ENCODE measurements around the gene NECAB2. TPM values are rescaled to one million over a fixed set of nuclear protein-coding genes. Genes with fewer than 3 reads are reported as not detected.

Gene NECAB2
- polyA plus RNA-seq, 2 of the 4 experiments (the other 2 are of a cell fraction) = 1.1 to 1.4 TPM

DNA sequence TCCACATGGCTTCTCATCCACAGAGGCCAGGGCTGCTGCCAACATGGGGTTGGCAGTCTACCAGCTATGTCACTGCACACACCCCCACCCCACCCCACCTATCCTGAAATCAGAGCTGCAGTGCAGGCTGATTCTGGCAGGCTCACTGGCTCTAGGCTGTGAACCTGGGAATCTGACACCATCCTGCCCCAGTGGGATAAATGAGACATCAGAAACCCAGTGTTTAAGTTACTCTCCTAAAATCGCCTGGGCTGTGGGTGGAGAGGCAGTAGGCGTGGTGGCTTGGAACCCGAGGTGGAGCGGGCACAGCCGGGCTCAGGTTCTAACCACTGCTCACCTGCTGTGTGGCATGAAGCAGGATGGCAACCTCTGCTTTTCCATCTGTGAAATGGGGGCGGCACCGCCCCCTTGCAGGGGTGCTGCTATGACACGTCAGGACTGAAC, 69.0 kb downstream of the NECAB2 start:
- Histone ChIP-seq H3K4me2 (no peak overlapping the region), H3K9me3 (no peaks in the 10 kb centered on the region; the same call in 2 of the 3 replicates), H3K27ac (no peak overlapping the region), H3K4me3 (no peak overlapping the region), H3K4me1 (no peaks in the 10 kb centered on the region)
- ChIA-PET POLR2A (no interaction called here), CTCF (interaction anchor here (0.6 to 11.3 kb wide), 2 partner anchors 80 to 585 kb away, joined by 3 to 87 read pairs; no protein-coding TSS in a partner anchor)
- ATAC-seq = no peak
- 62% methylated on average over 8 of the region's 8 CpGs for WGBS (ENCODE audit: missing lambda C conversion rate)
- no peak for FAIRE-seq
- TF ChIP-seq TFCP2L1 (CRISPR knock-in tag; IDR thresholded peaks at IDR 0.05) = no peak
- DNase-seq (ENCODE audit: low read depth in 1 of 2, low spot score in 1 of 2) = no peak

DNA sequence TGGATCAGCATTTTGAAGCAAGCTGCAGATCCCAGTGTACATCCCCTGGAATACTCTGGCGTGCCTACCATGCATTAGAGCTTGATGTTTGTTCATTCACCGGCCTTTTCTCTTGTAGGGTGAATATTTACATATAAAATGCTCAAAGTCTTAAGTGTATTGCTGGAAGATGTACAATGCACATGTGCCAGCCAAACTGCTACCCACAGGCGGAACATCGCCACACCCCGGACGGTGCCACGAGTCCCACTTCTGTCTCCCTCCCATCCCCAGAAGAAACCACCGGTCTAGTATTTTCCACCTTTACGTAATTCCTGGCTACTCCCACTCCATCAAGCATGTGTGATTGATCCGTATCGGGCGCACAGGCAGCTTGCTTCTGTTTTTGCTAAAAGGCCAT, 70.4 kb downstream of the NECAB2 start:
- Histone ChIP-seq H3K4me2 (no peak overlapping the region), H3K9me3 (no peaks in the 10 kb centered on the region; the same call in 2 of the 3 replicates), H3K4me1 (no peaks in the 10 kb centered on the region), H3K27ac (no peak overlapping the region), H3K4me3 (no peak overlapping the region)
- CTCF ChIA-PET = interaction anchor here (0.7 to 11.3 kb wide), 4 partner anchors 23 to 82 kb away, joined by 4 to 87 read pairs (median 12); no protein-coding TSS in a partner anchor
- WGBS (ENCODE audit: missing lambda C conversion rate) = 77% methylated on average over 12 of the region's 12 CpGs
- POLR2A ChIA-PET = no interaction called here
- DNase-seq (ENCODE audit: low read depth in 1 of 2, low spot score in 1 of 2) (no peak), ATAC-seq (no peak), FAIRE-seq (no peak)
- TF ChIP-seq NR3C1 (IDR thresholded peaks at IDR 0.05) = no peak
- no peak for TF ChIP-seq MAFK (IDR thresholded peaks at IDR 0.05; ENCODE audit: partially characterized antibody)
- no peak for TF ChIP-seq CHD2 (IDR thresholded peaks at IDR 0.05; ENCODE audit: low read length, partially characterized antibody)
- no peak for TF ChIP-seq HES2 (IDR thresholded peaks at IDR 0.05)
- TF ChIP-seq TFCP2L1 (CRISPR knock-in tag; IDR thresholded peaks at IDR 0.05) = no peak
- TF ChIP-seq, protein P1, sequence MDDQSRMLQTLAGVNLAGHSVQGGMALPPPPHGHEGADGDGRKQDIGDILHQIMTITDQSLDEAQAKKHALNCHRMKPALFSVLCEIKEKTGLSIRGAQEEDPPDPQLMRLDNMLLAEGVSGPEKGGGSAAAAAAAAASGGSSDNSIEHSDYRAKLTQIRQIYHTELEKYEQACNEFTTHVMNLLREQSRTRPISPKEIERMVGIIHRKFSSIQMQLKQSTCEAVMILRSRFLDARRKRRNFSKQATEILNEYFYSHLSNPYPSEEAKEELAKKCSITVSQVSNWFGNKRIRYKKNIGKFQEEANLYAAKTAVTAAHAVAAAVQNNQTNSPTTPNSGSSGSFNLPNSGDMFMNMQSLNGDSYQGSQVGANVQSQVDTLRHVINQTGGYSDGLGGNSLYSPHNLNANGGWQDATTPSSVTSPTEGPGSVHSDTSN (IDR thresholded peaks at IDR 0.05) = no peak
- TF ChIP-seq NPAS2 (CRISPR knock-in tag; IDR thresholded peaks at IDR 0.05; ENCODE audit: borderline replicate concordance) = no peak
- TF ChIP-seq RCOR1 (IDR thresholded peaks at IDR 0.05; ENCODE audit: low read depth, low read length) = no peak
- TF ChIP-seq MAZ (IDR thresholded peaks at IDR 0.05; ENCODE audit: borderline replicate concordance, low read depth, low read length) = no peak
- TF ChIP-seq JUN (IDR thresholded peaks at IDR 0.05) = no peak
- TF ChIP-seq RNF2 (IDR thresholded peaks at IDR 0.05; ENCODE audit: borderline replicate concordance, low read depth) = no peak
- TF ChIP-seq, protein P2, sequence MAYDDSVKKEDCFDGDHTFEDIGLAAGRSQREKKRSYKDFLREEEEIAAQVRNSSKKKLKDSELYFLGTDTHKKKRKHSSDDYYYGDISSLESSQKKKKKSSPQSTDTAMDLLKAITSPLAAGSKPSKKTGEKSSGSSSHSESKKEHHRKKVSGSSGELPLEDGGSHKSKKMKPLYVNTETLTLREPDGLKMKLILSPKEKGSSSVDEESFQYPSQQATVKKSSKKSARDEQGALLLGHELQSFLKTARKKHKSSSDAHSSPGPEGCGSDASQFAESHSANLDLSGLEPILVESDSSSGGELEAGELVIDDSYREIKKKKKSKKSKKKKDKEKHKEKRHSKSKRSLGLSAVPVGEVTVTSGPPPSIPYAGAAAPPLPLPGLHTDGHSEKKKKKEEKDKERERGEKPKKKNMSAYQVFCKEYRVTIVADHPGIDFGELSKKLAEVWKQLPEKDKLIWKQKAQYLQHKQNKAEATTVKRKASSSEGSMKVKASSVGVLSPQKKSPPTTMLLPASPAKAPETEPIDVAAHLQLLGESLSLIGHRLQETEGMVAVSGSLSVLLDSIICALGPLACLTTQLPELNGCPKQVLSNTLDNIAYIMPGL (CRISPR knock-in tag; IDR thresholded peaks at IDR 0.05; ENCODE audit: borderline replicate concordance) = no peak
- no peak for TF ChIP-seq MAX (IDR thresholded peaks at IDR 0.05)
- TF ChIP-seq, protein P3, sequence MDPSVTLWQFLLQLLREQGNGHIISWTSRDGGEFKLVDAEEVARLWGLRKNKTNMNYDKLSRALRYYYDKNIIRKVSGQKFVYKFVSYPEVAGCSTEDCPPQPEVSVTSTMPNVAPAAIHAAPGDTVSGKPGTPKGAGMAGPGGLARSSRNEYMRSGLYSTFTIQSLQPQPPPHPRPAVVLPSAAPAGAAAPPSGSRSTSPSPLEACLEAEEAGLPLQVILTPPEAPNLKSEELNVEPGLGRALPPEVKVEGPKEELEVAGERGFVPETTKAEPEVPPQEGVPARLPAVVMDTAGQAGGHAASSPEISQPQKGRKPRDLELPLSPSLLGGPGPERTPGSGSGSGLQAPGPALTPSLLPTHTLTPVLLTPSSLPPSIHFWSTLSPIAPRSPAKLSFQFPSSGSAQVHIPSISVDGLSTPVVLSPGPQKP (IDR thresholded peaks at IDR 0.05; ENCODE audit: low read depth, low read length) = no peak
- no peak for TF ChIP-seq CEBPB (IDR thresholded peaks at IDR 0.05)
- TF ChIP-seq GATA3 (IDR thresholded peaks at IDR 0.05; ENCODE audit: borderline replicate concordance) = no peak

- DNase-seq (ENCODE audit: low read depth in 1 of 2, low spot score in 1 of 2) (no peak), FAIRE-seq (no peak), ATAC-seq (no peak)
- H3K4me1 ChIP-seq = no peaks in the 10 kb centered on the region
- no peak overlapping the region for H3K4me2 ChIP-seq
- ChIA-PET POLR2A (no interaction called here), CTCF (interaction anchor here (1.2 to 11.3 kb wide), 5 partner anchors 11 to 83 kb away, joined by 3 to 87 read pairs (median 5); no protein-coding TSS in a partner anchor)
- H3K9me3 ChIP-seq = no peaks in the 10 kb centered on the region; the same call in 2 of the 3 replicates
- no peak overlapping the region for H3K27ac ChIP-seq
- WGBS (ENCODE audit: missing lambda C conversion rate) = 78% methylated on average over 12 of the region's 12 CpGs
- no peak overlapping the region for H3K4me3 ChIP-seq
- TF ChIP-seq SMC3 (IDR thresholded peaks at IDR 0.05) (no peak), RNF2 (IDR thresholded peaks at IDR 0.05; ENCODE audit: borderline replicate concordance, low read depth) (no peak), HOXB13 (CRISPR knock-in tag; IDR thresholded peaks at IDR 0.05; ENCODE audit: low read depth) (no peak), EHF (CRISPR knock-in tag; IDR thresholded peaks at IDR 0.05) (no peak), POLR2A (IDR thresholded peaks at IDR 0.05; ENCODE audit: low read length) (no peak), MYC (IDR thresholded peaks at IDR 0.05; ENCODE audit: borderline replicate concordance, low read length) (no peak), HES2 (IDR thresholded peaks at IDR 0.05) (no peak), RAD21 (conservative IDR thresholded peaks at IDR 0.05 in 1 of 2, IDR thresholded peaks at IDR 0.05 in 1 of 2) (no peak), TP53 (CRISPR knock-in tag; IDR thresholded peaks at IDR 0.05) (no peak), PHF8 (IDR thresholded peaks at IDR 0.05; ENCODE audit: borderline replicate concordance, low read depth) (no peak), JUNB (IDR thresholded peaks at IDR 0.05) (no peak), ZFP36 (IDR thresholded peaks at IDR 0.05; ENCODE audit: borderline replicate concordance, partially characterized antibody) (no peak)
- TF ChIP-seq, protein P3 (IDR thresholded peaks at IDR 0.05; ENCODE audit: low read depth, low read length) = no peak
- TF ChIP-seq, protein P2 (CRISPR knock-in tag; IDR thresholded peaks at IDR 0.05; ENCODE audit: borderline replicate concordance) = no peak
These were observed 71.7 kb downstream of the NECAB2 start for GRCh38 chr16:84039696-84040095.

All from A549 (cell line).